AG20443 (cell line): ENCODE measurements around the gene TRIM3.

Experiments used
- DNase-seq: peaks from one replicate; pipeline ENCODE4 v3.0.0; 2012; ENCODE audit warnings: low spot score, mixed read lengths

Gene TRIM3

DNA sequence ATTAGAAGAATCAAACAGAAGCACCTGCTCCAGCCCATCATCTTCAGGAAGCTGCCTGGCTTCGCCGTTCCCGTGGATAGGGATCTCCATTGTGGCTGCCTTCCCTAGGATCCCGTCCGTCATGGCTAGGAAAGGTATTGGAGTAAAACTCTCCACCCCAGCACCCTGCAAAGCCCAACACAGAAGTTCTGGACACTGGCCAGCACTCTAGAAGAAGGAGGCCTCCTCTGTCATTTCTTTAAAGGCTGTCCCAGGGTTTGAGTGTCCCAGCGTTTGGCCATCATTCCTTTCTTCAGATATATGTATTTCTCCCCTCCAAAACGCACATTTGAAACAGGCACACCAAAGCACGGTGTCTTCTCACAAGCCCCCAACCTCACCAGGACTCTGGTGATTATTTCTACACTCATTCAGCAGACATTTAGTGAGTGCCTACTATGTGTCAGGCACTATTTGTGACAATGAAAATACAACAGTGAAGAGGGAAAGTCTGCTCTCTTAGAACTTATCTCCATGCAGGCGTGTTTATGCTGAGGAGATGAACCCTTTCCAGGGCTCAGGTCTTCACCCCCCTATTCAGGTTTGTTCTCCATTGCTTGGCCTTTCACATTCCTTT, 6.7 kb upstream of the TRIM3 start:
- no peak for DNase-seq

GRCh38 chr11:6476571-6476970, 2.8 kb upstream of the TRIM3 start:
- DNase-seq = no peak

DNA sequence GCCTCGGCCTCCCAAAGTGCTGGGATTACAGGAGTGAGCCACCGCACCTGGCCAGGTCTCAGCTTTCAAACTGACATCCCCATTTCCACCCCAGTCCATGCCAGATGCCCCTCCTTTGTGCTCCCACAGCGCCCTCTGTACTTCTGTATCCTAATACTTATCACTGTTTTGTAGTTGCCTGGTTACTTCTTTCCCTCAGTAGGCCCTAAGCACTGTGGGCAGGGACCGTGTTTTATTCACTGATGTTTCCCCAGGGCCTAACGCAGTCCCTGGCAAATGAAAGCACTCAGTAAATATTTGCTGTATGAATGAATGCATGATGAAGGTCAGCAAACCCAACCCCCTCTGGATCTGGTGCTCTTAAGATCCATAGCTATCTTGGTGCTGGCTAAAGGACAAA, 2.2 kb upstream of the TRIM3 start:
- DNase-seq = no peak

- DNase-seq = no peak
Observed at GRCh38 chr11:6474806-6475500, 1.2 kb upstream of the TRIM3 start.

GRCh38 chr11:6474413-6474792, 662 bp upstream of the TRIM3 start:
- no peak for DNase-seq

- DNase-seq = no peak
Observed at GRCh38 chr11:6472934-6473333, 807 bp downstream of the TRIM3 start.

GRCh38 chr11:6469599-6469998, 4.1 kb downstream of the TRIM3 start:
- DNase-seq = no peak

DNA sequence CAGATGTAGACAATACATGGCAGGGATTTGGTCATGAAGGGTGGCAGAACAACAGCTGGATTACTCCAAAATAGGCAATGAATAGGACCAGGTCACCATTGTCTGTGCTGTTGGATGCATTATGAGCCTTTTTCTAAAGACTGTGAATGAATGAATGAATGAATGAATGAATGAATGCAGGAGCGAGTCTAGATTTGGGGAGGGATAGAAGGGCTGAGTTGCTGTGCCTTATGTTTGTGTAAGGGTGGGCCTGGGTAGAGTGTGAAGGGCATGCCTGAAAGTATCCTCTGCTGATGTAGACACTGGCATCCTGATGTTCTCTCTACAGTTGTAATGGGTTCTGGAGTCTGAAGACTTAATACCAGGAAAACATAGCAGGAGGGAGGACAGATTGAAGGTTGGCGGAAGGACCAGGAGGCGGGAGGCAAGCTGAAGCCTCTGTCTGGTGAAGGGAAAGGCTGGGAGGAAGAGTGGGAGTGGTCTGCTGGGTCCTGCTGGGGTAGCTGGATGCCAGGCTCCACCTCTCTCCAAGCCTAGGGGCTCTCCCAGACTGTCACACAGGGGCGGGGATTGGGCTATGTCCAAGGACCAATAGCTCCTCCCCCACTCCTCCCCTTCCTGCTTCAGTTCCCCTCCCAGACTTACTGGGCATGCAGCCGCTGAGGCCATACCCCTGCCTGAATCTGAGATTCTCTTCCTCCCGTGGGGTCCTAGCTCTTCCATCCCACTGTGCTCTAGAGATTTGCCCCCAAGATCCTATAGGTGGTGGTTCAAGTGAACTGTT, 4.8 kb downstream of the TRIM3 start:
- DNase-seq = peak; percentile 83

DNA sequence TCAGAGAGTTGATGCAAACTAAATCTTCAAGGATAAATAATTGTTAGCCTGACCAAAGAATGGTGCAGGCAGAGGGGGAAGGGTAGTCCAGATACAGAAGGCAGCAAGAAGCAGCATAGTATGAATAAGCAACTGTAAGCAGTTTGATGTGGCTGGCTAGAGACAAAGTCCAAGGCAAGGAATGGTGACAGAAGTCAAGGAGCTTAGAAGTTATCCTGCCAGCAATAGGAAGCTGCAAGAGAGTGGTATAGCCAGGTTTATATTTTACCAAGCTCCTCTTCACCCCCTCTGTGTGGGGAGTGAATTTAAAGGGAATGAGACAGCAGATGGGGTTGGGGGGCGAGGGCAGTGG, 14.7 kb downstream of the TRIM3 start:
- DNase-seq = no peak

DNA sequence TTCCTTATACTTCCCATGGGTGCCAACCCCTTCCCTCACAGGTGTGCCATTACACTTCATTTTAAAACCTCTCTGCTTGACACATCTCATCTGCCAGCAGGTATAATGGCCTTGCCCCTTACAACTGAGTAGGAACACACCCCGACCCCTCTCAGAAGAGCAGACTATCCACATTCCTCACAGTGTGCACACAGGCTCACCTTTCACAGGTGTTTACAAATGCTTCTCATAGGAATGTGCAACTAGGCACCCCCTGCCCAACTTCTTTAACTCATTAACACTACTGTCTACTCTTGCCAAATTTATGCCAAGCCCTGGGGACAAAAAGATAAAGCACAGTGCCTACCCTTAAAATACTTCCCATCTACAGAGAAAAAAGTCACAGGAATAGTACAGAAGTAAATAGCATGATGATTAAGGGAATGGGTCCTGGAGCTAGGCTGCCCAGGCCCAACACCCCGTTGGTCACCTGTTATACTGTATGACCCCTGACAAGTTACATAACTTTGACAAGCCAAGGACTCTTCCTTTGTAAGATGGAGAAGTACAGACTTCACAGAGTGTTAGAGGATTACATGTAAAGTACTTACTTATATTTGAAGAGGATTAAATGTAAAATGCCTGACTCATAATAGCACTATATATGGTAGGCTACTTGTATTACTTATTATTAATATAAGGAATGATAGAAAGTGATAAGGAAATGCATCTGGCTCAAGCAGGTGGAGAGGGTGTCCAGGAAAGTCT, 15.2 kb downstream of the TRIM3 start:
- DNase-seq = no peak

- no peak for DNase-seq
Observed at GRCh38 chr11:6457581-6458320, 16.0 kb downstream of the TRIM3 start.

DNA sequence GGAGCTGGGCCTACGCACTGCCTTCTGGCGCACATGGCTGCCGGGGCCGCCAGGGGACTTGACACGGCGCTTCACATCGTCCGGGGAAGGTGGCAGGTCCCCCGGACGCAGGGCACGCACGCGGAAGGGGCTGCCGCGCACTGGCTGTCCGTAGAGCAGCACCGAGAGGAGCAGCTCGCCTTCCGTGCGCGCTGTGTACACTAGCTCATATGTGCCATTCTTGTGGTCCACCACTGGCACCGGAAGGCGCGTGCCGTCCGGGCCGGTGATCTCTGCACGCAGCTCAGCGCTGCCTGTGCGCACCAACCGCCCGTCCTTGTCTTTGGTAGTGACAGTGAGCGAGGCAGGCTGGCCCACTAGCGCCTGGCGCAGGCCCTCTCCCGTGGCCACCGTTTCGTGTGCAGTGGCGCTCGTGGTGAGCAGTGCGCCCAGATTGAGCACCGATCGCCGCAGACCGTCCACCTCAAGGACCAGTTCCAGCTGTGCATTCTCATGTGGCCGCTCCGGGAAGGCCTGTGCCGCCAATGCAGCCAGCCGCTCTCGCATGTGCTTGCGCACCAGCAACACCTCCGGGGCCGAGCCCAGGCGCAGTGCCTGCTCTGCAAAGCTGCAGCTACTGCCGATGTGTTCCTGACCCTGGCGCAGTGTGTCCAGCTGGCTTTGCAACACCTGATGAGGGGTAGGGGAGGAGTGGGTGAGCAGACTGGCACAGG, 17.2 kb downstream of the TRIM3 start:
- no peak for DNase-seq

- no peak for DNase-seq
Observed at GRCh38 chr11:6455070-6455469, 18.7 kb downstream of the TRIM3 start.

- DNase-seq = no peak
Observed at GRCh38 chr11:6453152-6453551, 20.6 kb downstream of the TRIM3 start.

- peak; percentile 57 for DNase-seq
Observed at GRCh38 chr11:6452219-6452618, 21.5 kb downstream of the TRIM3 start.

GRCh38 chr11:6448574-6448973, 25.2 kb downstream of the TRIM3 start:
- DNase-seq = no peak

DNA sequence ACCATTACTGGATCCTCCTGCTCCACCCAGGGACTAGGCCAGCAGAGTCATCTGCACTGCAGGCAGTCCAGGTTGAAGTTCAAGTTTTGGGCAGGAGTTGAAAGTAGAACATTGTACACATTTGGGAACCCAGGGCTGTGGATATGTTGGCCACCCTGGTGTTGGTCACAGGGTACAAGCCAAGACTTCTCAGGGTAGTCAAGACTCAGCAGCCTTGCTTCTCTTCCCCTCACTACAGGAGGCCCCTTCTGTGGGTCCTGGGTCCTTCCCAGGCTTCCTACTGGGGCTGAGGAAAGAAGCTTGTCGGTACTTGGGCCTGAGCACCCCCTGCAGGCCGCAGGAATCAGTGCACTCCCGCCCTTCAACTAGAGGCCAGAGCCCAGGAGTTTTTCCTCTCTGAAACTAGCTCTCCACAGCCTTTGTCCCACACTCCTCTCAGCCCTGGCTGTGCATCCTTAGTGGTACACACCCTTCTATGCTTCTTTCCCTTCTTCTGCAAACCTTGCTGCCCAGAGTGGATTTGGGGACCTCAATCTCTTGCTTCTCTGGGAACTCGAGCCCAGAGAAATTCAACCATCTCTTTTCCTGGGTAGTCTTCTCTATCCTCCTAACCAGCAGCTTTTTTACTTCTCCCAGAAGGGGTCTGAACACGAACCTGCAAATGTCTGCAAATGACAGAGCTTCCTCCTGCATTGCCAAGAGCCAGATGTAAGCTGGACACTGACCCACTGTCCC, 30.3 kb downstream of the TRIM3 start:
- peak; percentile 85 for DNase-seq

- DNase-seq = no peak
Observed at GRCh38 chr11:6442441-6442840, 31.3 kb downstream of the TRIM3 start.

DNA sequence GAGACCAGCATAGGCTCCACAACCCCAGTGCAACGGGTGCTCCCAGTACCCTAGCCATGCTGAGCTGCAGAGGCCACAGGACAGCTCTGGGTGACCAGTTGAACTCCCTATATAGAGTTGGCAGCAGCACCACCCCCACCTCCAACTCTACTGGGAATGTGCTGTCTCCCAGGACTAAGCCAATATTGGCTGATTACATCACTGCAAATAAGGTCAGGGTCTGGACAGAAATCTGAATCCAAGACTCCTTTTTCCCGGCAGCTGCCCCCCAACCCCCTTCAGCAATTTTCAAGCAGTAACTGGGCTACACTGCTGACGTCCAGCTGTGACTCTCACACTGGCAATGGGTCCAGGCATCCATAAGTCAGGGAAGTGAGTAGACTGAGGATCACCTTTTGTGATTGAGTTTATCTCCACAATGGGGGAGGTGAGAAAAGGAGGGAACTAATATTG, 32.8 kb downstream of the TRIM3 start, which contains the start of gene HPX:
Gene HPX, minus strand, starts transcription at position 82 of the 453 bp plus-strand sequence. Its CDS starts 24 bp downstream, at position 58.
- no peak for DNase-seq

GRCh38 chr11:6438979-6439571, 34.7 kb downstream of the TRIM3 start:
- peak; percentile 82 for DNase-seq
